ENCODE results near the gene SBDS.
A peak's percentile ranks its signal among the peaks of the same experiment; 100 is the strongest.
"Not testable (repeated sequence)": the region's sequence is repeated elsewhere in the genome, so short reads cannot be mapped to it uniquely, and the experiment has no call there.

Gene SBDS

DNA sequence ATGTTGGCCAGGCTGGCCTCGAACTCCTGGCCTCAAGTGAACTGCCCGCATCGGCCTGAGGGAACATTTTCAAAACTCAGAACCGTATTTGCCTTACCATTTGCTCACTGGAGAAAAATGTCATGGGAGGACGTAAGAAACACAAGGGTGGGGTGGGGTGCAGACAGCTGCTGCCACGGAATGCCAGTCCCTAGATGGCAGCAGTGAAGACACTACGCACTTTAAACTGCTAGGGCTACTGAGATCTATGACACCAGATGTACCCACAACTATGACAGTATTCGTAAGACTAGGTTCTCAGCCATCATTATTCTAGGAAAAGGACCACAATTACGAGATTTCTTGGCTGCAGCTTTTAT is 716 bp downstream of the SBDS start:
- peak; percentile 54 for DNase-seq

DNA sequence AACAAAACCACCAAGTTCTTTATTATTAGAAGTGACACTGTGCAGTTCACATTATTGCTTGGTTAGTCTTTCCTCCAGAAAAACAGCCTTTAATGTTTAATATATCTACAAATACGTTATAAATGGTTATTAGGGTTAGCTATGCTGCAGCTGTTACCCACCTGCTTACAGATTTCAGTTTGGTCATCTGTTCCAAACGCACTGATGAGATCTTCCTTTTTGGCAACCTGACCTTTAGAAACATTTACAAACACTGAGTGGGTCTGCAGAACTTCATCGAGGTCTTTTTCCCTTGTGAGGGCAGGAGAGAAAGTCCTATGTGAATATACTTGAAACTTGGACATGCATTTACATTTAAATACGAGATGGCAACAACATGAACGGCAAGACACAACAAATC is 1.3 kb downstream of the SBDS start:
- DNase-seq: not testable (repeated sequence)

DNA sequence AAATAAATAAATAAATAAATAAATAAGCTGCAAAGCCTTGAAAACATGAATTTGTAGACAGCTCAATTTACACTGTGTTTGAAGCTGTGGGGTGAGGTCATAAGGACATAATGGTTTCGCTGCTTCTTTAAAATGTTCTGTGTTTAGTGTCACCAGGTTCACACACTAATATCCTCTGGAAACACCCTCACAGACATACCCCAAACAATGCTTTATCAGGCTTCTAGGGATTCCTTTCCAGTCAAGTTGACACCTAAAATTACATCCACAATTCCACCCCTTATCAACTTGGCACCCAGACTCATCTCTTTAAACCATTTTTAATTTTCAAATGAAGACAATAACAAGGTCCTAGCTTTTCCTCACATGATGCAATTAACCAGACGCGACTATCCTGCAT is 5.8 kb downstream of the SBDS start:
- not testable (repeated sequence) for DNase-seq

- peak; percentile 1 for DNase-seq
These were observed 15.1 kb downstream of the SBDS start for GRCh38 chr7:66980336-66980735.

DNA sequence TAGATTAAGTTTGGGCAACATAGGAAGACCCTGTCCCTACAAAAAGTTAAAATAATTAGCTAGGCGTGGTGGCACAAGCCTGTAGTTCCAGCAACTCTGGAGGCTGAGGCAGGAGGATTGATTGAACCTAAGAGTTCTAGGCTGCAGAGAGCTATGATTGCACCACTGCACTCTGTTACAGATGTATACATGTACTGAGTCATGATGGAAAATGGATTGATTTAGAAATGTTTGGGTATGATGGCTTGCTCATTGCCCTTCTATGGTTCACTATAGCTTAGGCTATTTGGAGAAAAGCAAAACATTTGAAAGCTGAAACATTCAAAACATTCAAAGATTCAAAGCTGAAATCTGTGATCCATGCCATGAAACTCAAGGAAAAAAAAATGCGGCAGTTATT is 16.4 kb downstream of the SBDS start:
- DNase-seq: not testable (repeated sequence)

DNA sequence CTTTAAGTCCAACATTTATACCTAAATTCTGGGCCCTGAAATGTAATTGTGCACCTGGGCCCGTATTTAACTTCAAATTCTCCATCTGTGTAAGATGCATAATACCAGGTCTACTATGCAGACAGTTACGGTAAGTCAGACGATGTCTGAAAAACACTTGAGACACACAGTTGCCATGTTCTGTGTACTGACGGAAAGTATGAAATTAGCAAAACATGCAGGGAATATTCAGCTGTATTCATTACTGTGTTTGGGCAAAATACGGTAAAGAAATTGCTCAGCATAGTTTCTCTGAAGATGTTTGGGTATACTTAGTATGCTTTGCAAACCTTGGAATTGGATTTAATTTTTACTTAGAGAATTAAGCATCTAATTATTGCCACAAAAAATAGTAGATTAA is 17.1 kb downstream of the SBDS start:
- DNase-seq: not testable (repeated sequence)

- DNase-seq: no peak
These were observed 20.3 kb downstream of the SBDS start for GRCh38 chr7:66974986-66975590.

GRCh38 chr7:66970310-66970709 is 25.1 kb downstream of the SBDS start:
- DNase-seq: no peak

GRCh38 chr7:66969001-66969400 is 26.4 kb downstream of the SBDS start:
- DNase-seq: not testable (repeated sequence)

DNA sequence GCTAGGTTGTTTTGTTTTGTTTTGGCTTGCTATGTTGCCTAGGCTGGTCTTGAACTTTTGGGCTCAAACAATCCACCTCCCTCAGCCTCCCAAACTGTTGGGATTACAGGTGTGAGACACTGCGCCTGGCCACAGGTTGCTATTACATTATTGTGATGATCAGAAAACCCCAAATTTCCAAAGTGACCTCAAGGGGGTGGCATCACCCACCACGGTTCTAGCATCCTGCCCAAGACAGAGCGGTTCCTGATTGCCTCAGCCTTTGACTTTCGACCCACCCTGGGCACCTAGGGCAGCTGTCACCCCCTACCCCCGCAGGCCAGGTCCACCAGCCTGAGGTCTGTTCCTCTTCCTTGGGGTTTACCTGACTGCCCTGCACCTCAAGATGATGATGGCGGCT is 28.4 kb downstream of the SBDS start:
- DNase-seq: no peak

DNA sequence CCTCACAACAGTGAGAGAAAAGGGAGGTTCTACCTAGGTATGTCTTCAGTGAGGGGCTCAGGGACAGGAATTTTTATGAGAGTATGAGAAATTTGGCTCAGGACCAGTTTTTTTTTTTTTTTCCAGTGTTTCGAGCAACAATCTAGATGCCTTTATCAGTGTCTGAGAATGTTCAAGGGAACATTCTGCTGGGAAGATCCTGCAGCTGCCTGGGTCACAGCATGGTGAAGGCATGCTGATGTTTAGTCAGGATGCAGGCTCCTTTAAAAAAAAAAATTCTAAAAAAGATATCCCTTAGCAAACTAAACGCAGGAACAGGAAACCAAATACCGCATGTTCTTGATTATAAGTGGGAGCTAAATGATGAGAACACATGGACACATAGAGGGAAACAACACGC is 31.0 kb downstream of the SBDS start:
- no peak for DNase-seq

DNA sequence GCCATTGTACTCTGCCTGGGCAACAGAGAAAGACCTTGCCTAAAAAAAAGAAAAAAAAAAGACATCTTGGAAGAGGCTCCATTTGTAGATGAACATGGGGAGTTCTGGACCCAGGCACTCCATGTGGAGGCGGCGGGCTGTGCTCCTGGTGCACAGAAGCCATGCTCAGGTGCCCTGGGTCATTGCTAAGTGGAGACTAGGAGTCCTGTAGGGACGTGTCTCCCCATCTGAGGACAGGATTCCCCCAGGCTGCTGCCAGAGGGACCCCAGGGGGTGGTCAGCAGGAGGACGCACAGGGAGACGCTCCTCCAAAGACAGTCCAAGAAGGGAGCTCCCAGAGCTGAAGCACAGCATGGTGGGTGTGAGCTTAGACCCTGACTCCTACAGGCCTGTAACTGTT is 34.3 kb downstream of the SBDS start:
- DNase-seq: no peak

DNA sequence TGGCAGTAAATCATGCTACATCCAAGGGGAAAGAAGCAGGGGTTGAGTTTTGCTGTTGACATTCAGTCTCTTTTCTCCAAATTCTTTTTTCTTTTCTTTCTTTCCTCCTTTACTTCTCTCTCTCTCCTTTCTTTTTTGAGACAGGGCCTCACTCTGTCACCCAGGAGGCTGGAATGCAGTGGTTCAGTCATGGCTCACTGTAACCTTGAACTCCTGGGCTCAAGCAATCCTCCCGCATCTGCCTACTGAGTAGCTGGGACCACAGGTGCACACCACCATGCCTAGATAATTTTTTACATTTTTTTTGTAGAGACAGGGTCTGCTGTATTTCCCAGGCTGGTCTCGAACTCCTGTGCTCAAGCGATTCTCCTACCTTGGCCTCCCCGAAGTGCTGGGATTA is 35.2 kb downstream of the SBDS start:
- DNase-seq: no peak

- no peak for DNase-seq
These were observed 36.6 kb downstream of the SBDS start for GRCh38 chr7:66958538-66959350.

GRCh38 chr7:66957595-66958290 is 37.6 kb downstream of the SBDS start:
- no peak for DNase-seq

DNA sequence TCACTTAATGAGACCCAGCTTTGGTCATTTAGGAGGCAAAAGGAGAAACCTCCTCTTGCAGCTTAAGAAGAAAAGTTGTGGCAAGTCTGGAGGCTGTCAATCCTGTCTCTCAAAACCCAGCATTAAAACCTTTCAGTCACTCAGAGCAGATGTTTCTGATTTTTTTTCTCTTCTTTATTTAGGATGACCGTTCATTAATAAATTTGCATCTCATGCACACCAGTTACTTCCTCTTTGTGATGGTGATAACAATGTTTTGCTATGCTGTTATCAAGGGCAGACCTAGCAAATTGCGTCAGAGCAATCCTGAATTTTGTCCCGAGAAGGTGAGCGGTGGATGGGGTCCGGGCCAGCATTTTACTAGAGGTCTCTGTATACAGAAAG is 42.4 kb downstream of the SBDS start:
- DNase-seq: no peak

DNA sequence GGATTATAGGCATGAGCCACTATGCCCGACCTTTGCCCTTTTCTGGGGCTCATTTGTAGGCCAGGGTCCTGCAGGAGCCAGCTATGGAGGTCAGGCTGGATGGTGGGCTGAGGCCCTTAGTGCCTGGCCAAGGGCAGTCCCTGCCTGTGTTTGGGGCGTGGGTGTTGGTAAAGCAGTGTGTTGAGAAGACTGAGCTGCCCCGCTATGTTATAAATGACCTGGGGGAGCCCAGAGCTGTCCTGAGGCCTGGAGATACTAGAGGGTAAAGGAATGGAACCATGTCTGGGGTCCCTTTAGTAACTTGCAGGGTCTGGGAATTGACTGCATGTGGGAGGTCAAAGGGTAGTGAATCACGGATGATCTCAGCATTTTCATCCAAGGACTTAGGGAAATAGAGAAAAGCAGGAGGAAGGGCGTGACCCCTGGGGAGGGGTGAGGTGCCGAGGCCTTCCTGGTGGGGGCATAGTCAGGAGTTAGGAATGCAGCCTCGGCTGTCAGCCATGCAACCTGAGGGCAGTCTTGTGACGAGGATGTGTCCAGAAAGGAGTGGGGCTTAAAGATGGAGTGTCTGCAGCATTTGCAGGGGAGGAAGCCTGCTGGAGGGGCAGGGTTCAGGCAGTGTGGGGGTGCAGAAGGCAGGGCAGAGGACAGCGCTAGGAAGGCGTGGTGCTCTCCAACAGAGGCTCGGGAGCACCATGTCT is 42.9 kb downstream of the SBDS start:
- no peak for DNase-seq

DNA sequence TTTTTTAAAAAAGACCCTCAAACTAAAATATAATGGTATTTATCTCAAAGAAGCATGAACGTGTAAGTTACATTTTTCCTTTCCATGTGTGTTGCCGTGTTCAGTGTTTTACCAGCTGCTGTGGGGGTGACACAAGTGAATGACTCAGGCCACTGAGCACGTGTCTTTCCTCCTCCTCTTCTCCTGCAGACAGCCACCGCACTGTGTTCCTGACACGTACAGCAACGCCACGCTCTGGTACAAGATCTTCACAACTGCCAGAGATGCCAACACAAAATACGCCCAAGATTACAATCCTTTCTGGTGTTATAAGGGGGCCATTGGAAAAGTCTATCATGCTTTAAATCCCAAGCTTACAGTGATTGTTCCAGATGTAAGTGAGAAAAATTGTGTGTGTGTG is 44.6 kb downstream of the SBDS start:
- no peak for DNase-seq

GRCh38 chr7:66950311-66950710 is 45.1 kb downstream of the SBDS start:
- no peak for DNase-seq

GRCh38 chr7:66948480-66949109 is 46.8 kb downstream of the SBDS start:
- no peak for DNase-seq

- no peak for DNase-seq
These were observed 48.8 kb downstream of the SBDS start for GRCh38 chr7:66946545-66946944.

GRCh38 chr7:66939325-66939724 is 56.1 kb downstream of the SBDS start:
- DNase-seq: no peak

DNA sequence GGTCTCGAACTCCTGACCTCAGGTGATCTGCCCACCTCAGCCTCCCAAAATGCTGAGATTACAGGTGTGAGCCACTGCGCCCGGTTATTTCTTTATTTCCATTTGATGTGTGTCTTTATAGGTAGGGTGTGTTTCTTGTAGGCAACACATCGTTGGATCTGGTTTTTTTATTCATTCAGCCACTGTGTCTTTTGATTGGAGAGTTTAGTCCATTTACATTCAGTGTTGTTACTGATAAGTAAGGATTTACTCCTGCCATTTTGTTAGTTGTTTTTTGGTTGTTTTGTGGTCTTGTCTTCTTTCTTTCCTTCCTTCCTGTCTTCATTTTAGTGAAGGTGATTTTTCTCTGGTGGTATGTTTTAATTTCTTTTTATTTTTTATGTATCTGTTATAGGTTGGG is 57.4 kb downstream of the SBDS start:
- no peak for DNase-seq
